Gastroesophageal sphincter (tissue), 4 donors: ENCODE data around the gene MFNG. TPM values are rescaled to one million over a fixed set of nuclear protein-coding genes. Genes with fewer than 3 reads are reported as not detected.
A peak's percentile ranks its signal among the peaks of the same experiment; 100 is the strongest.

ENCODE experiments used
- ATAC-seq: fragments of 150-250 bp; one replicate; pipeline ENCODE4 v1.9.1; 2016; ENCODE audit warnings: mild to moderate bottlenecking, moderate library complexity
- H3K27ac ChIP-seq, 4 donors: fragments of 200-600 bp; sonication (generic) in 3 of 4; 1 replicate in 3 of 4; 2 replicates in 1 of 4; pipeline ENCODE4 v1.5.1; 2016 to 2019
- H3K27me3 ChIP-seq: fragments of 200-600 bp; sonication (generic); one replicate; pipeline ENCODE4 v1.5.1; 2019
- H3K36me3 ChIP-seq, 2 donors: fragments of 200-600 bp; sonication (generic); one replicate each; pipeline ENCODE4 v1.5.1; 2019; ENCODE audit warnings: control low read depth in 1 of 2
- H3K4me1 ChIP-seq, 3 donors: fragments of 200-600 bp; sonication (generic); 1 replicate in 2 of 3; 2 replicates in 1 of 3; pipeline ENCODE4 v1.5.1; 2016 to 2019; ENCODE audit warnings: control low read depth in 2 of 3
- H3K4me3 ChIP-seq, 2 donors: fragments of 200-600 bp; sonication (generic); one replicate each; pipeline ENCODE4 v1.5.1; 2019; ENCODE audit warnings: mild to moderate bottlenecking in 1 of 2, moderate library complexity in 1 of 2
- H3K9me3 ChIP-seq, 3 donors: fragments of 200-600 bp; sonication (generic); one replicate each; pipeline ENCODE4 v1.5.1; 2017 to 2019; ENCODE audit warnings: control low read depth in 2 of 3
- CTCF ChIP-seq, 4 experiments: fragments of 200-600 bp in 2 of 4; fragments of 450-650 bp in 2 of 4; sonication (generic) in 1 of 4; IDR thresholded peaks; one replicate each; pipeline ENCODE4 v1.5.1; 2017 to 2019; ENCODE audit warnings: antibody characterized with exemption in 4 of 4, mild to moderate bottlenecking in 2 of 4, moderate library complexity in 2 of 4
- EP300 ChIP-seq: sonication (generic); formaldehyde crosslinking; IDR thresholded peaks from one replicate; pipeline ENCODE4 v1.6.1; 2017; ENCODE audit warnings: antibody characterized with exemption, mild to moderate bottlenecking
- POLR2A ChIP-seq, 2 donors: fragments of 450-650 bp; IDR thresholded peaks; one replicate each; pipeline ENCODE4 v1.6.1; 2017; ENCODE audit warnings: antibody characterized with exemption in 2 of 2, mild to moderate bottlenecking in 2 of 2, moderate library complexity in 1 of 2
- POLR2AphosphoS5 ChIP-seq: sonication (generic); formaldehyde crosslinking; IDR thresholded peaks from one replicate; pipeline ENCODE4 v1.6.1; 2017; ENCODE audit warnings: antibody characterized with exemption
- WGBS, 2 donors: methylation state at CpG; one replicate each; pipeline ENCODE4 v1.1.5; 2018; ENCODE audit warnings: low coverage in 1 of 2; 5-methylcytosine and 5-hydroxymethylcytosine counted together
- total RNA-seq, 4 donors: library from RNA; depleted of rRNA; stranded (reverse); fragments of >200 nt; gene quantifications; one replicate each; pipeline ENCODE4 v1.1.0, GENCODE V29; 2016

MFNG gene
- total RNA-seq, 4 donors from 2014 or later = 6.4 to 14.6 (median 12.1) TPM

GRCh38 chr22:37500745-37501609, 14.8 kb upstream of the MFNG start:
- TF ChIP-seq POLR2A (IDR thresholded peaks at IDR 0.05) = no peak
- no peak for TF ChIP-seq EP300
- no peak for TF ChIP-seq POLR2AphosphoS5
- TF ChIP-seq CTCF (IDR thresholded peaks at IDR 0.05) = no peak
- Histone ChIP-seq H3K27ac (peak overlapping the region in 3 of 4 donors; percentile 28 to 47 (median 43)), H3K36me3 (peaks cover 0 to 16% of the 10 kb centered on the region in 2 donors), H3K27me3 (peaks cover 74% of the 10 kb centered on the region), H3K4me1 (peaks cover 0 to 42% (median 0%) of the 10 kb centered on the region in 3 donors), H3K9me3 (no peaks in the 10 kb centered on the region), H3K4me3 (no peak overlapping the region)
- WGBS, 2 donors = 25 to 61% methylated on average over 5 to 9 of the region's 24 CpGs
- ATAC-seq = peak; percentile 39

GRCh38 chr22:37499789-37500540, 13.8 kb upstream of the MFNG start:
- Histone ChIP-seq H3K9me3 (no peaks in the 10 kb centered on the region), H3K4me3 (no peak overlapping the region), H3K4me1 (peaks cover 0 to 42% (median 0%) of the 10 kb centered on the region in 3 donors), H3K27ac (peak overlapping the region in 2 of 4 donors; percentile 8 to 24), H3K27me3 (peaks cover 78% of the 10 kb centered on the region), H3K36me3 (peaks cover 0 to 18% of the 10 kb centered on the region in 2 donors)
- 83 to 96% methylated on average over 2 to 5 of the region's 13 CpGs for WGBS, 2 donors
- TF ChIP-seq POLR2AphosphoS5 (no peak), POLR2A (IDR thresholded peaks at IDR 0.05) (no peak), EP300 (no peak), CTCF (IDR thresholded peaks at IDR 0.05) (no peak)
- no peak for ATAC-seq

- WGBS, 2 donors = 93% methylated on average over 5 of the region's 12 CpGs; no CpG with 5 or more reads in 1 of the 2 donors
- no peak for ATAC-seq
- TF ChIP-seq POLR2A (IDR thresholded peaks at IDR 0.05) (no peak), CTCF (IDR thresholded peaks at IDR 0.05) (no peak), EP300 (no peak), POLR2AphosphoS5 (no peak)
- Histone ChIP-seq H3K4me1 (peaks cover 0 to 37% (median 0%) of the 10 kb centered on the region in 3 donors), H3K27me3 (peaks cover 80% of the 10 kb centered on the region), H3K36me3 (peaks cover 0 to 18% of the 10 kb centered on the region in 2 donors), H3K9me3 (no peaks in the 10 kb centered on the region), H3K4me3 (no peak overlapping the region), H3K27ac (no peak overlapping the region)
These were observed 13.0 kb upstream of the MFNG start for GRCh38 chr22:37499027-37499707.

GRCh38 chr22:37498289-37498909, 12.2 kb upstream of the MFNG start:
- no peak overlapping the region for H3K27ac ChIP-seq
- TF ChIP-seq CTCF (IDR thresholded peaks at IDR 0.05) = peak in 1 of 4 experiments; percentile 34
- TF ChIP-seq EP300 = no peak
- H3K36me3 ChIP-seq = peaks cover 0 to 23% of the 10 kb centered on the region in 2 donors
- H3K27me3 ChIP-seq = peaks cover 88% of the 10 kb centered on the region
- WGBS, 2 donors = 33 to 57% methylated on average over 1 to 5 of the region's 15 CpGs
- no peak overlapping the region for H3K4me3 ChIP-seq
- H3K9me3 ChIP-seq = no peaks in the 10 kb centered on the region
- peaks cover 0 to 34% (median 0%) of the 10 kb centered on the region in 3 donors for H3K4me1 ChIP-seq
- ATAC-seq = no peak
